HEK293T (cell line): ENCODE results near the gene RBMS2.
A peak's percentile ranks its signal among the peaks of the same experiment; 100 is the strongest.
"Not testable (repeated sequence)": the region's sequence is repeated elsewhere in the genome, so short reads cannot be mapped to it uniquely, and the experiment has no call there.

Experiments
- CTCF ChIA-PET: fragments of 350-600 bp; formaldehyde crosslinking; extraction: SDS; loops from one replicate; lab custom pipeline; 2021; ENCODE audit warnings: antibody characterized with exemption, inconsistent platforms; lab: Yijun Ruan, JAX
- POLR2A ChIA-PET: fragments of 350-600 bp; formaldehyde crosslinking; extraction: SDS; loops from one replicate; lab custom pipeline; 2020; ENCODE audit warnings: antibody characterized with exemption, inconsistent platforms; lab: Yijun Ruan, JAX
- DNase-seq: peaks from one replicate; pipeline ENCODE4 v3.0.0; 2012; ENCODE audit warnings: mixed read lengths; ENCODE audit errors: extremely low spot score
- ARNT ChIP-seq: fragments of 450-650 bp; IDR thresholded peaks from 2 replicates; pipeline ENCODE4 v1.6.1; 2017; ENCODE audit warnings: mild to moderate bottlenecking
- BHLHE40 ChIP-seq: fragments of 450-650 bp; IDR thresholded peaks from 2 replicates; pipeline ENCODE4 v1.6.1; 2016; ENCODE audit warnings: mild to moderate bottlenecking, moderate library complexity, borderline replicate concordance
- CTBP1 ChIP-seq: fragments of 450-650 bp; IDR thresholded peaks from 2 replicates; pipeline ENCODE4 v1.6.1; 2016; ENCODE audit warnings: borderline replicate concordance
- ELF4 ChIP-seq: fragments of 450-650 bp; IDR thresholded peaks from 2 replicates; pipeline ENCODE4 v1.6.1; 2017; ENCODE audit warnings: antibody characterized with exemption
- FOXA1 ChIP-seq: fragments of 450-650 bp; IDR thresholded peaks from 2 replicates; pipeline ENCODE4 v1.6.1; 2016; ENCODE audit warnings: mild to moderate bottlenecking
- FOXK2 ChIP-seq: fragments of 450-650 bp; IDR thresholded peaks from 2 replicates; pipeline ENCODE4 v1.6.1; 2016; ENCODE audit warnings: mild to moderate bottlenecking
- FOXM1 ChIP-seq: fragments of 450-650 bp; IDR thresholded peaks from 2 replicates; pipeline ENCODE4 v1.6.1; 2017; ENCODE audit warnings: mild to moderate bottlenecking, borderline replicate concordance
- HDGF ChIP-seq: fragments of 450-650 bp; IDR thresholded peaks from 2 replicates; pipeline ENCODE4 v1.6.1; 2017; ENCODE audit warnings: antibody characterized with exemption, borderline replicate concordance
- L3MBTL2 ChIP-seq: fragments of 450-650 bp; conservative IDR thresholded peaks from 2 replicates; pipeline ENCODE4 v1.6.1; 2016; ENCODE audit warnings: mild to moderate bottlenecking
- LEF1 ChIP-seq: fragments of 450-650 bp; IDR thresholded peaks from 2 replicates; pipeline ENCODE4 v1.6.1; 2017; ENCODE audit warnings: mild to moderate bottlenecking, borderline replicate concordance
- NFRKB ChIP-seq: fragments of 450-650 bp; IDR thresholded peaks from 2 replicates; pipeline ENCODE4 v1.6.1; 2016; ENCODE audit warnings: mild to moderate bottlenecking, moderate library complexity
- PKNOX1 ChIP-seq: fragments of 450-650 bp; IDR thresholded peaks from 2 replicates; pipeline ENCODE4 v1.6.1; 2016
- SP1 ChIP-seq: fragments of 450-650 bp; IDR thresholded peaks from 2 replicates; pipeline ENCODE4 v1.6.1; 2017
- SUZ12 ChIP-seq: fragments of 450-650 bp; IDR thresholded peaks from 2 replicates; pipeline ENCODE4 v1.6.1; 2016; ENCODE audit warnings: mild to moderate bottlenecking
- TARDBP ChIP-seq: fragments of 450-650 bp; IDR thresholded peaks from 2 replicates; pipeline ENCODE4 v1.6.1; 2016
- ZNF384 ChIP-seq: fragments of 450-650 bp; IDR thresholded peaks from 2 replicates; pipeline ENCODE4 v1.6.1; 2016

The RBMS2 gene

GRCh38 chr12:56484566-56484965 lies 37.1 kb upstream of the RBMS2 start:
- no peak for TF ChIP-seq BHLHE40
- no peak for TF ChIP-seq FOXM1
- no peak for TF ChIP-seq NFRKB
- TF ChIP-seq TARDBP: no peak
- no peak for TF ChIP-seq FOXK2
- TF ChIP-seq ELF4: no peak
- TF ChIP-seq ZNF384: no peak
- ChIA-PET POLR2A (no interaction called here), CTCF (no interaction called here)
- DNase-seq: no peak

GRCh38 chr12:56486694-56487093 lies 34.9 kb upstream of the RBMS2 start:
- no peak for DNase-seq
- ChIA-PET POLR2A (no interaction called here), CTCF (no interaction called here)
- TF ChIP-seq SP1: no peak
- no peak for TF ChIP-seq ARNT
- no peak for TF ChIP-seq ELF4
- TF ChIP-seq CTBP1: no peak
- no peak for TF ChIP-seq NFRKB
- TF ChIP-seq PKNOX1: no peak
- TF ChIP-seq ZNF384: no peak
- no peak for TF ChIP-seq HDGF
- TF ChIP-seq SUZ12: no peak
- TF ChIP-seq FOXK2: no peak
- no peak for TF ChIP-seq FOXA1
- no peak for TF ChIP-seq L3MBTL2
- TF ChIP-seq FOXM1: no peak
- TF ChIP-seq LEF1: no peak
- TF ChIP-seq BHLHE40: no peak
- no peak for TF ChIP-seq TARDBP

- TF ChIP-seq ZNF384 (no peak), LEF1 (no peak), FOXM1 (no peak), HDGF (no peak), SUZ12 (no peak), NFRKB (no peak), FOXK2 (no peak), PKNOX1 (no peak), CTBP1 (no peak), FOXA1 (no peak), TARDBP (no peak), BHLHE40 (no peak), ARNT (no peak), SP1 (no peak), L3MBTL2 (no peak), ELF4 (no peak)
- peak; percentile 12 for DNase-seq
- ChIA-PET POLR2A (no interaction called here), CTCF (no interaction called here)
Measured at GRCh38 chr12:56487448-56488040, 34.1 kb upstream of the RBMS2 start.

GRCh38 chr12:56488041-56488955 lies 33.3 kb upstream of the RBMS2 start, which contains the start of gene GLS2:
Gene GLS2, minus strand, starts transcription at chr12:56488161. Its CDS starts 43 bp downstream, at chr12:56488118.
- DNase-seq: peak; percentile 81

GRCh38 chr12:56490360-56490759 lies 31.3 kb upstream of the RBMS2 start:
- CTCF ChIA-PET: no interaction called here
- POLR2A ChIA-PET: interaction anchor here (1.5 to 1.6 kb wide), 2 partner anchors 10 to 21 kb away, joined by 4 to 5 read pairs; partner anchors contain the start of gene SPRYD4
- no peak for DNase-seq
- TF ChIP-seq LEF1 (no peak), TARDBP (no peak), SUZ12 (no peak)

More at GRCh38 chr12:56488041-56488955, 33.3 kb upstream of the RBMS2 start, which contains the start of gene GLS2:
- CTCF ChIA-PET: no interaction called here
- TF ChIP-seq L3MBTL2 (peak; percentile 99), PKNOX1 (peak; percentile 96), CTBP1 (no peak)
- POLR2A ChIA-PET: interaction anchor here (0.8 to 1.2 kb wide), 3 partner anchors 15 to 128 kb away, joined by 3 read pairs; partner anchors contain the start of gene STAT2

- POLR2A ChIA-PET, DNase-seq, CTCF ChIA-PET: not testable (repeated sequence)
Measured at GRCh38 chr12:56493409-56494105, 28.1 kb upstream of the RBMS2 start.

GRCh38 chr12:56494106-56494415 lies 27.6 kb upstream of the RBMS2 start:
- DNase-seq, POLR2A ChIA-PET, CTCF ChIA-PET: not testable (repeated sequence)

- DNase-seq, CTCF ChIA-PET, POLR2A ChIA-PET: not testable (repeated sequence)
Measured at GRCh38 chr12:56494481-56494880, 27.1 kb upstream of the RBMS2 start.

- DNase-seq, POLR2A ChIA-PET: not testable (repeated sequence)
- CTCF ChIA-PET: interaction anchor here (0.9 kb wide), 1 partner anchor 26 kb away, joined by 3 read pairs; no protein-coding TSS in a partner anchor
Measured at GRCh38 chr12:56496704-56497103, 24.9 kb upstream of the RBMS2 start.

GRCh38 chr12:56498126-56498902 lies 23.3 kb upstream of the RBMS2 start:
- CTCF ChIA-PET, DNase-seq, POLR2A ChIA-PET: not testable (repeated sequence)
